ENCODE data around the gene WWOX.

- TF ChIP-seq, protein P1, sequence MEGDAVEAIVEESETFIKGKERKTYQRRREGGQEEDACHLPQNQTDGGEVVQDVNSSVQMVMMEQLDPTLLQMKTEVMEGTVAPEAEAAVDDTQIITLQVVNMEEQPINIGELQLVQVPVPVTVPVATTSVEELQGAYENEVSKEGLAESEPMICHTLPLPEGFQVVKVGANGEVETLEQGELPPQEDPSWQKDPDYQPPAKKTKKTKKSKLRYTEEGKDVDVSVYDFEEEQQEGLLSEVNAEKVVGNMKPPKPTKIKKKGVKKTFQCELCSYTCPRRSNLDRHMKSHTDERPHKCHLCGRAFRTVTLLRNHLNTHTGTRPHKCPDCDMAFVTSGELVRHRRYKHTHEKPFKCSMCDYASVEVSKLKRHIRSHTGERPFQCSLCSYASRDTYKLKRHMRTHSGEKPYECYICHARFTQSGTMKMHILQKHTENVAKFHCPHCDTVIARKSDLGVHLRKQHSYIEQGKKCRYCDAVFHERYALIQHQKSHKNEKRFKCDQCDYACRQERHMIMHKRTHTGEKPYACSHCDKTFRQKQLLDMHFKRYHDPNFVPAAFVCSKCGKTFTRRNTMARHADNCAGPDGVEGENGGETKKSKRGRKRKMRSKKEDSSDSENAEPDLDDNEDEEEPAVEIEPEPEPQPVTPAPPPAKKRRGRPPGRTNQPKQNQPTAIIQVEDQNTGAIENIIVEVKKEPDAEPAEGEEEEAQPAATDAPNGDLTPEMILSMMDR (conservative IDR thresholded peaks at IDR 0.05 in 1 of 2, IDR thresholded peaks at IDR 0.05 in 1 of 2; ENCODE audit: extremely low read depth in 1 of 2, insufficient read depth in 1 of 2, low read depth in 1 of 2, low read length in 2 of 2), result no peak
- TF ChIP-seq EZH2 (IDR thresholded peaks at IDR 0.05; ENCODE audit: borderline replicate concordance, low read length), result no peak
These were observed 129.2 kb downstream of the WWOX start for GRCh38 chr16:78228704-78229103.

Measured in mammary epithelial cell (primary cell).